MM.1S (cell line): Measurements from ENCODE around the gene PLN.

Experiments used
- DNase-seq: peaks from one replicate; pipeline ENCODE4 v3.0.0-alpha.2; 2015
- H2AFZ ChIP-seq: fragments of 300-600 bp; sonication (generic); 2 replicates; pipeline ENCODE4 v1.6.0; 2016; ENCODE audit warnings: antibody characterized with exemption, low read length
- H3F3A ChIP-seq: fragments of 300-600 bp; sonication (generic); 2 replicates; pipeline ENCODE4 v1.6.1; 2016; ENCODE audit warnings: mild to moderate bottlenecking, antibody characterized with exemption, low read length, moderate library complexity, mixed read lengths; ENCODE audit not compliant: insufficient read depth
- H3K27ac ChIP-seq: fragments of 300-600 bp; sonication (generic); 2 replicates; pipeline ENCODE4 v1.5.1; 2016; ENCODE audit warnings: mild to moderate bottlenecking, low read length
- H3K27me3 ChIP-seq: fragments of 300-600 bp; sonication (generic); replicated peaks from 2 replicates; pipeline ENCODE4 v1.6.0; 2016; ENCODE audit warnings: low read length; ENCODE audit not compliant: insufficient read depth
- H3K36me3 ChIP-seq: fragments of 300-600 bp; sonication (generic); replicated peaks from 2 replicates; pipeline ENCODE4 v1.6.1; 2016; ENCODE audit warnings: mild to moderate bottlenecking, low read length, mixed read lengths; ENCODE audit not compliant: insufficient read depth
- H3K4me1 ChIP-seq: fragments of 300-600 bp; sonication (generic); 2 replicates; pipeline ENCODE4 v1.6.1; 2016; ENCODE audit warnings: low read length, mixed read lengths
- H3K4me2 ChIP-seq: fragments of 300-600 bp; sonication (generic); 2 replicates; pipeline ENCODE4 v1.6.0; 2016; ENCODE audit warnings: low read depth, low read length
- H3K4me3 ChIP-seq: fragments of 300-600 bp; sonication (generic); 2 replicates; pipeline ENCODE4 v1.5.1; 2016; ENCODE audit warnings: low read length, mixed read lengths
- H3K79me2 ChIP-seq: fragments of 300-600 bp; sonication (generic); 2 replicates; pipeline ENCODE4 v1.6.1; 2016; ENCODE audit warnings: mixed run types, low read length, mixed read lengths
- H3K9ac ChIP-seq: fragments of 300-600 bp; sonication (generic); 2 replicates; pipeline ENCODE4 v1.6.1; 2016; ENCODE audit warnings: low read length, mixed read lengths
- H3K9me2 ChIP-seq: fragments of 300-600 bp; sonication (generic); replicated peaks from 2 replicates; pipeline ENCODE4 v1.6.1; 2016; ENCODE audit warnings: mild to moderate bottlenecking, low read length, mixed read lengths; ENCODE audit not compliant: insufficient read depth
- H3K9me3 ChIP-seq: fragments of 300-600 bp; sonication (generic); replicated peaks from 2 replicates; pipeline ENCODE4 v1.6.1; 2016; ENCODE audit warnings: mild to moderate bottlenecking, low read length, mixed read lengths; ENCODE audit not compliant: insufficient read depth
- H4K20me1 ChIP-seq: fragments of 300-600 bp; sonication (generic); 2 replicates; pipeline ENCODE4 v1.6.1; 2016; ENCODE audit warnings: mild to moderate bottlenecking, low read length, moderate library complexity, mixed read lengths; ENCODE audit not compliant: insufficient read depth
- EZH2 ChIP-seq: fragments of 300-600 bp; sonication (generic); optimal IDR thresholded peaks from 2 replicates; pipeline ENCODE3; 2017; ENCODE audit warnings: low read depth, mild to moderate bottlenecking, antibody characterized with exemption, low read length, mixed read lengths
- EZH2phosphoT487 ChIP-seq: fragments of 300-600 bp; sonication (generic); IDR thresholded peaks from 2 replicates; pipeline ENCODE4 v1.6.1; 2018; ENCODE audit warnings: antibody characterized with exemption, low read length
- TF ChIP-seq, protein P1 (sequence below): fragments of 300-600 bp; sonication (generic); IDR thresholded peaks from 2 replicates; pipeline ENCODE4 v1.5.1; 2016; ENCODE audit warnings: antibody characterized with exemption, low read length, mixed read lengths

PLN gene

DNA sequence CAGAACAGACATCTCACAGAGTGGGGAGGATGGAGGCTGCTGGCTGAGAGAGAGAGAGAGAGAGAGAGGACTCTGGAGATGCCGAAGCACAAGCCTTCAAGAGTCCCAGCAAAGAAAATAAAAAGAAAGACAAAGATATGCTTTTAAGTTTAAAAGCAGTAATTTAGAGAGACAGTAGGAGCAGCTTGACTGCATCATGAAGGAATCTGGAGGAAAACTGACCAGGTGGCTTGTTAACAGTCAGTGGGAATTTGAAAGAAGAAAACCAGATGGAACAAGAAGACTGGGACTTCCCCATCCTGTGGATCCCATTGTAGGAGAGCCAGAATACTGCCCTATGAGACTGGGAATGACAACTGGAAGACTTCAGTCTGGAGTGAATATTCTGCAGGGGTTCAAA is 46.3 kb upstream of the PLN start:
- H3K27ac ChIP-seq, result no peak overlapping the region
- no peak overlapping the region for H2AFZ ChIP-seq
- no peak overlapping the region for H3K4me2 ChIP-seq
- TF ChIP-seq EZH2 (no peak), EZH2phosphoT487 (no peak)
- TF ChIP-seq, protein P1, sequence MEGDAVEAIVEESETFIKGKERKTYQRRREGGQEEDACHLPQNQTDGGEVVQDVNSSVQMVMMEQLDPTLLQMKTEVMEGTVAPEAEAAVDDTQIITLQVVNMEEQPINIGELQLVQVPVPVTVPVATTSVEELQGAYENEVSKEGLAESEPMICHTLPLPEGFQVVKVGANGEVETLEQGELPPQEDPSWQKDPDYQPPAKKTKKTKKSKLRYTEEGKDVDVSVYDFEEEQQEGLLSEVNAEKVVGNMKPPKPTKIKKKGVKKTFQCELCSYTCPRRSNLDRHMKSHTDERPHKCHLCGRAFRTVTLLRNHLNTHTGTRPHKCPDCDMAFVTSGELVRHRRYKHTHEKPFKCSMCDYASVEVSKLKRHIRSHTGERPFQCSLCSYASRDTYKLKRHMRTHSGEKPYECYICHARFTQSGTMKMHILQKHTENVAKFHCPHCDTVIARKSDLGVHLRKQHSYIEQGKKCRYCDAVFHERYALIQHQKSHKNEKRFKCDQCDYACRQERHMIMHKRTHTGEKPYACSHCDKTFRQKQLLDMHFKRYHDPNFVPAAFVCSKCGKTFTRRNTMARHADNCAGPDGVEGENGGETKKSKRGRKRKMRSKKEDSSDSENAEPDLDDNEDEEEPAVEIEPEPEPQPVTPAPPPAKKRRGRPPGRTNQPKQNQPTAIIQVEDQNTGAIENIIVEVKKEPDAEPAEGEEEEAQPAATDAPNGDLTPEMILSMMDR, result no peak
- no peak overlapping the region for H3K4me3 ChIP-seq
- no peaks in the 10 kb centered on the region for H3K27me3 ChIP-seq
- no peaks in the 10 kb centered on the region for H3K4me1 ChIP-seq
- no peak for DNase-seq
- H3K9me3 ChIP-seq, result no peaks in the 10 kb centered on the region
- H3K36me3 ChIP-seq, result no peaks in the 10 kb centered on the region
- H4K20me1 ChIP-seq, result no peaks in the 10 kb centered on the region
- no peaks in the 10 kb centered on the region for H3K79me2 ChIP-seq
- H3K9me2 ChIP-seq, result no peaks in the 10 kb centered on the region
- no peak overlapping the region for H3K9ac ChIP-seq
- H3F3A ChIP-seq, result no peaks in the 10 kb centered on the region

DNA sequence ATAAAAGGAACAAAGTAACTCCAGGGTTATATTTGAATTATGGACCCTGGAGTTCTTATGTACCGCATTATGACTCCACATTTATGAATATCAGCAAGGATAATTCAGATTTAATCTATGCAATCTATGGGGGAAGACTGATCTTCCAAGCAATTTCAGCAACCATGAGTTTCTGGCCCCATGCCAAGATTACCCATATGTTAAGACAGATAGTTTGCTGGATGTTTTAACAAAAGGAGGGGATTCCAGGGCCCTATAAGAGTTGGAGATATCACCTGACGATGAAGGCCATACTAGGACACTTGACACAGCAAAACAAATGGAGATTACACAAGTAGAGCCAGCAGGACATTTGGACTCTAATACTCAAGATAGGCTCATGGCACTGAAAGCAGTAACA is 45.9 kb upstream of the PLN start:
- H3K4me3 ChIP-seq, result no peak overlapping the region
- H3K4me1 ChIP-seq, result no peaks in the 10 kb centered on the region
- no peak overlapping the region for H3K9ac ChIP-seq
- no peaks in the 10 kb centered on the region for H3K9me3 ChIP-seq
- H3K79me2 ChIP-seq, result no peaks in the 10 kb centered on the region
- H2AFZ ChIP-seq, result no peak overlapping the region
- H3F3A ChIP-seq, result no peaks in the 10 kb centered on the region
- H4K20me1 ChIP-seq, result no peaks in the 10 kb centered on the region
- no peaks in the 10 kb centered on the region for H3K9me2 ChIP-seq
- H3K27me3 ChIP-seq, result no peaks in the 10 kb centered on the region
- H3K27ac ChIP-seq, result no peak overlapping the region
- no peaks in the 10 kb centered on the region for H3K36me3 ChIP-seq
- no peak for DNase-seq
- TF ChIP-seq, protein P1, result no peak
- TF ChIP-seq EZH2phosphoT487 (no peak), EZH2 (no peak)
- H3K4me2 ChIP-seq, result no peak overlapping the region

DNA sequence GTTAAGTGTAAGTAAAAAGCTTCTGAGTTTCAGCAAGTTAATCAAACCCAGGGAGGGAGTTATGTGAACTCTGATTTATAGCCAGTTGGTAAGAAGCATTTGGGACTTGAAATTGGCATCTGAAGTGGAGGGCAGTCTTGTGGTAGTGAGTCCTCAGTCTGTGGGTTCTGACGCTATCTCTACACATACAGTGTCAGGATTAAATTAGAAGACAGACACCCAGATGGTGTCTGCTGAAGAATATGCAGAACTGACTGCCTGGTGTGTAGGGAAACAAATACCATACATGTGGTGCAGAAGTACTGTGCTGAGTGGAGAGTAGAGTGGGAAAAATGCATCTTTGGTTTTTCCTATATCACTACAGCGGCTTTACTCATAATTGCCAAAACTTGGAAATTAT is 43.5 kb upstream of the PLN start:
- H2AFZ ChIP-seq, result no peak overlapping the region
- no peaks in the 10 kb centered on the region for H3K79me2 ChIP-seq
- no peak overlapping the region for H3K27ac ChIP-seq
- H3K36me3 ChIP-seq, result no peaks in the 10 kb centered on the region
- H3F3A ChIP-seq, result no peaks in the 10 kb centered on the region
- no peak overlapping the region for H3K4me2 ChIP-seq
- no peaks in the 10 kb centered on the region for H3K9me2 ChIP-seq
- H3K4me3 ChIP-seq, result no peak overlapping the region
- DNase-seq, result no peak
- H3K9me3 ChIP-seq, result no peaks in the 10 kb centered on the region
- TF ChIP-seq EZH2 (no peak), EZH2phosphoT487 (no peak)
- TF ChIP-seq, protein P1, result no peak
- no peak overlapping the region for H3K9ac ChIP-seq
- no peaks in the 10 kb centered on the region for H3K27me3 ChIP-seq
- no peaks in the 10 kb centered on the region for H4K20me1 ChIP-seq
- H3K4me1 ChIP-seq, result no peaks in the 10 kb centered on the region
